Measurements from ENCODE around the gene RNU1-4. TPM values are rescaled to one million over a fixed set of nuclear protein-coding genes. Genes with fewer than 3 reads are reported as not detected.
"Not testable (repeated sequence)": the region's sequence is repeated elsewhere in the genome, so short reads cannot be mapped to it uniquely, and the experiment has no call there.

RNU1-4 gene
- total RNA-seq, 4 donors from 2014 or later, result under 0.01 TPM

GRCh38 chr1:16709659-16710087 is 30.6 kb upstream of the RNU1-4 start:
- H3K9me3 ChIP-seq; H3K36me3 ChIP-seq; H3K4me1 ChIP-seq; intact Hi-C loops (cut with DNase I); H3K27me3 ChIP-seq; H3K4me3 ChIP-seq (replicated peaks in 1 of 3): not testable (repeated sequence)
- DNase-seq, result peak; percentile 75 to 80
- H3K27ac ChIP-seq, result peak overlapping the region in 1 of 3 donors; percentile 30
- TF ChIP-seq CTCF (IDR thresholded peaks at IDR 0.05), result peak in 3 of 6 experiments; percentile 22 to 71 (median 69)
- WGBS, 2 donors, result 11 to 20% methylated on average over 2 to 3 of the region's 3 CpGs

GRCh38 chr1:16710618-16711017 is 29.7 kb upstream of the RNU1-4 start:
- intact Hi-C loops (cut with DNase I); H3K27ac ChIP-seq; H3K4me3 ChIP-seq (replicated peaks in 1 of 3); H3K36me3 ChIP-seq; H3K9me3 ChIP-seq; H3K4me1 ChIP-seq; H3K27me3 ChIP-seq: not testable (repeated sequence)
- DNase-seq, result peak; percentile 61 to 62
- 58 to 59% methylated on average over 10 to 11 of the region's 13 CpGs for WGBS, 2 donors

GRCh38 chr1:16712131-16712530 is 28.2 kb upstream of the RNU1-4 start:
- whole genome bisulfite sequencing, 2 donors, result 73 to 80% methylated on average over 1 to 3 of the region's 5 CpGs
- H3K9me3 ChIP-seq; DNase-seq; H3K4me1 ChIP-seq; H3K36me3 ChIP-seq; H3K27me3 ChIP-seq; H3K27ac ChIP-seq; H3K4me3 ChIP-seq (replicated peaks in 1 of 3); intact Hi-C loops (cut with DNase I): not testable (repeated sequence)

- H3K27ac ChIP-seq; intact Hi-C loops (cut with DNase I); H3K27me3 ChIP-seq; DNase-seq; H3K4me3 ChIP-seq (replicated peaks in 1 of 3); H3K9me3 ChIP-seq; H3K4me1 ChIP-seq; H3K36me3 ChIP-seq: not testable (repeated sequence)
- WGBS, 2 donors, result 75 to 78% methylated on average over 13 of the region's 14 CpGs
Measured at GRCh38 chr1:16712582-16712981, 27.7 kb upstream of the RNU1-4 start.

- H3K4me3 ChIP-seq (replicated peaks in 1 of 3); H3K9me3 ChIP-seq; H3K4me1 ChIP-seq; DNase-seq; H3K27ac ChIP-seq; H3K36me3 ChIP-seq; intact Hi-C loops (cut with DNase I); H3K27me3 ChIP-seq: not testable (repeated sequence)
- 96 to 98% methylated on average over 3 to 6 of the region's 6 CpGs for WGBS, 2 donors
Measured at GRCh38 chr1:16712984-16713383, 27.3 kb upstream of the RNU1-4 start.

GRCh38 chr1:16713480-16713879 is 26.8 kb upstream of the RNU1-4 start:
- H3K27ac ChIP-seq; H3K4me3 ChIP-seq (replicated peaks in 1 of 3); intact Hi-C loops (cut with DNase I); H3K27me3 ChIP-seq; H3K9me3 ChIP-seq; DNase-seq; H3K36me3 ChIP-seq; H3K4me1 ChIP-seq: not testable (repeated sequence)
- 74 to 75% methylated on average over 4 of the region's 10 CpGs for WGBS, 2 donors

- intact Hi-C loops (cut with DNase I), result no loop called here
- no peaks in the 10 kb centered on the region for H3K36me3 ChIP-seq
- no peak overlapping the region for H3K4me3 ChIP-seq (replicated peaks in 1 of 3)
- H3K4me1 ChIP-seq, result peaks cover 0 to 6% of the 10 kb centered on the region in 2 donors
- H3K9me3 ChIP-seq, result no peaks in the 10 kb centered on the region
- 79 to 83% methylated on average over 7 of the region's 7 CpGs for WGBS, 2 donors
- no peak overlapping the region for H3K27ac ChIP-seq
- H3K27me3 ChIP-seq, result no peaks in the 10 kb centered on the region
- no peak for DNase-seq
- TF ChIP-seq CTCF (IDR thresholded peaks at IDR 0.05) (no peak), POLR2A (IDR thresholded peaks at IDR 0.05) (no peak)
Measured at GRCh38 chr1:16716691-16717335, 23.5 kb upstream of the RNU1-4 start.

Data from thyroid gland (tissue), 4 donors.